Neural cell (in vitro differentiated cells): ENCODE measurements around the gene ACOXL. TPM values are rescaled to one million over a fixed set of nuclear protein-coding genes. Genes with fewer than 3 reads are reported as not detected.

ENCODE experiments used
- H2AFZ ChIP-seq: fragments of 200-600, 300-800 bp; sonication (generic), shearing (Covaris generic); 2 replicates; pipeline ENCODE4 v1.6.0; 2014; ENCODE audit warnings: low read depth, mild to moderate bottlenecking, antibody characterized with exemption, low read length, moderate library complexity
- H3F3A ChIP-seq: fragments of 200-600 bp; shearing (Covaris generic); 2 replicates; pipeline ENCODE4 v1.6.1; 2016; ENCODE audit warnings: mild to moderate bottlenecking, moderate library complexity, mixed read lengths, antibody characterized with exemption, low read length; ENCODE audit not compliant: insufficient read depth, poor library complexity, severe bottlenecking
- H3K27ac ChIP-seq: fragments of 200-600, 300-800 bp; sonication (generic), shearing (Covaris generic); 2 replicates; pipeline ENCODE4 v1.5.1; 2014; ENCODE audit warnings: mild to moderate bottlenecking, low read length, moderate library complexity
- H3K27me3 ChIP-seq: fragments of 300-800, 200-600 bp; sonication (generic), shearing (Covaris generic); 2 replicates; pipeline ENCODE4 v1.6.0; 2014; ENCODE audit warnings: mild to moderate bottlenecking, low read depth, low read length, moderate library complexity; ENCODE audit not compliant: insufficient read depth
- H3K36me3 ChIP-seq: fragments of 300-800, 200-600 bp; sonication (generic), shearing (Covaris generic); 2 replicates; pipeline ENCODE4 v1.5.1; 2014; ENCODE audit warnings: mild to moderate bottlenecking, antibody characterized with exemption, low read length, moderate library complexity; ENCODE audit not compliant: insufficient read depth
- H3K4me2 ChIP-seq: fragments of 300-800, 200-600 bp; sonication (generic), shearing (Covaris generic); 2 replicates; pipeline ENCODE4 v1.6.0; 2014; ENCODE audit warnings: mild to moderate bottlenecking, low read length
- H3K4me3 ChIP-seq: fragments of 300-800, 200-600 bp; sonication (generic), shearing (Covaris generic); 2 replicates; pipeline ENCODE4 v1.5.1; 2014; ENCODE audit warnings: mild to moderate bottlenecking, low read length, moderate library complexity
- H3K79me2 ChIP-seq: fragments of 200-600 bp; shearing (Covaris generic); replicated peaks from 2 replicates; pipeline ENCODE4 v1.6.0; 2014; ENCODE audit warnings: mild to moderate bottlenecking, low read length, moderate library complexity; ENCODE audit not compliant: insufficient read depth
- H3K9ac ChIP-seq: fragments of 300-800, 200-600 bp; sonication (generic), shearing (Covaris generic); 2 replicates; pipeline ENCODE4 v1.6.1; 2016; ENCODE audit warnings: mild to moderate bottlenecking, low read length, mixed read lengths
- H3K9me2 ChIP-seq: fragments of 200-600 bp; shearing (Covaris generic); 2 replicates; pipeline ENCODE4 v1.6.1; 2016; ENCODE audit warnings: mild to moderate bottlenecking, low read length, mixed read lengths; ENCODE audit not compliant: insufficient read depth
- H3K9me3 ChIP-seq: fragments of 200-600, 300-800 bp; sonication (generic), shearing (Covaris generic); 2 replicates; pipeline ENCODE4 v1.6.1; 2016; ENCODE audit warnings: mild to moderate bottlenecking, mixed run types, low read length, moderate library complexity, mixed read lengths
- H4K20me1 ChIP-seq: fragments of 200-600 bp; shearing (Covaris generic); 2 replicates; pipeline ENCODE4 v1.6.1; 2016; ENCODE audit warnings: mild to moderate bottlenecking, mixed run types; ENCODE audit not compliant: insufficient read depth
- CTCF ChIP-seq: fragments of 450-650 bp; IDR thresholded peaks from 2 replicates; pipeline ENCODE4 v1.5.1; 2014; ENCODE audit warnings: antibody characterized with exemption, mild to moderate bottlenecking, moderate library complexity; ENCODE audit not compliant: poor library complexity, severe bottlenecking
- EP300 ChIP-seq: fragments of 450-650 bp; conservative IDR thresholded peaks from 2 replicates; pipeline ENCODE4 v1.6.1; 2014; ENCODE audit warnings: antibody characterized with exemption, mild to moderate bottlenecking, moderate library complexity; ENCODE audit not compliant: poor library complexity, severe bottlenecking
- EZH2 ChIP-seq: fragments of 200-600, 300-800 bp; shearing (Covaris generic), sonication (generic); IDR thresholded peaks from 2 replicates; pipeline ENCODE4 v1.6.1; 2014; ENCODE audit warnings: antibody characterized with exemption, low read length, borderline replicate concordance, mild to moderate bottlenecking; ENCODE audit not compliant: insufficient read depth, poor library complexity, severe bottlenecking
- MXI1 ChIP-seq: fragments of 450-650 bp; conservative IDR thresholded peaks from 2 replicates; pipeline ENCODE4 v1.6.1; 2014; ENCODE audit warnings: antibody characterized with exemption, mild to moderate bottlenecking; ENCODE audit not compliant: poor library complexity, severe bottlenecking
- POLR2AphosphoS5 ChIP-seq: IDR thresholded peaks from 2 replicates; pipeline ENCODE4 v1.6.1; 2012
- RAD21 ChIP-seq: fragments of 450-650 bp; conservative IDR thresholded peaks from 2 replicates; pipeline ENCODE4 v1.6.1; 2014; ENCODE audit warnings: antibody characterized with exemption, mild to moderate bottlenecking, moderate library complexity
- REST ChIP-seq: IDR thresholded peaks from 2 replicates; pipeline ENCODE4 v1.6.1; 2012; ENCODE audit warnings: borderline replicate concordance
- SMC3 ChIP-seq: fragments of 450-650 bp; conservative IDR thresholded peaks from 2 replicates; pipeline ENCODE4 v1.6.1; 2014; ENCODE audit warnings: antibody characterized with exemption, mild to moderate bottlenecking, moderate library complexity; ENCODE audit not compliant: poor library complexity
- TAF1 ChIP-seq: IDR thresholded peaks from 2 replicates; pipeline ENCODE4 v1.6.1; 2012; ENCODE audit warnings: low read depth
- polyA plus RNA-seq: library from polyadenylated mRNA; depleted of rRNA; stranded (reverse); fragments of >200 nt; gene quantifications from 2 replicates; pipeline ENCODE4 v1.2.3, GENCODE V29; 2014

ACOXL gene
- polyA plus RNA-seq, 1 donor from 2014 or later: not detected

GRCh38 chr2:111061191-111061590 lies 328.8 kb downstream of the ACOXL start:
- H3K9me3 ChIP-seq: no peaks in the 10 kb centered on the region
- H3K36me3 ChIP-seq: no peaks in the 10 kb centered on the region
- H3K9me2 ChIP-seq: no peaks in the 10 kb centered on the region
- H4K20me1 ChIP-seq: no peaks in the 10 kb centered on the region
- no peak overlapping the region for H3K27ac ChIP-seq
- no peak overlapping the region for H3K9ac ChIP-seq
- H3K27me3 ChIP-seq: no peaks in the 10 kb centered on the region
- H2AFZ ChIP-seq: no peak overlapping the region
- H3F3A ChIP-seq: no peaks in the 10 kb centered on the region
- H3K4me3 ChIP-seq: no peak overlapping the region
- no peaks in the 10 kb centered on the region for H3K79me2 ChIP-seq
- no peak overlapping the region for H3K4me2 ChIP-seq
- TF ChIP-seq MXI1 (no peak), CTCF (no peak), REST (no peak), RAD21 (no peak), SMC3 (no peak), TAF1 (no peak)

GRCh38 chr2:111062417-111062816 lies 330.0 kb downstream of the ACOXL start:
- Histone ChIP-seq H3K4me3 (no peak overlapping the region), H3K36me3 (no peaks in the 10 kb centered on the region), H3F3A (no peaks in the 10 kb centered on the region), H3K27me3 (no peaks in the 10 kb centered on the region), H3K9ac (no peak overlapping the region), H2AFZ (no peak overlapping the region), H4K20me1 (no peaks in the 10 kb centered on the region), H3K79me2 (no peaks in the 10 kb centered on the region), H3K9me3 (no peaks in the 10 kb centered on the region), H3K4me2 (no peak overlapping the region), H3K9me2 (no peaks in the 10 kb centered on the region), H3K27ac (no peak overlapping the region)
- no peak for TF ChIP-seq TAF1
- TF ChIP-seq SMC3: no peak
- no peak for TF ChIP-seq REST
- no peak for TF ChIP-seq EZH2
- TF ChIP-seq EP300: no peak
- TF ChIP-seq POLR2AphosphoS5: no peak
- no peak for TF ChIP-seq CTCF
- TF ChIP-seq MXI1: no peak
- TF ChIP-seq RAD21: no peak
